RWPE2 (cell line): ENCODE data around the gene MSMP.
A peak's percentile ranks its signal among the peaks of the same experiment; 100 is the strongest.

Experiments
- ATAC-seq: fragments of 200-7000 bp; cut with Tn5 transposase; 3 replicates; pipeline ENCODE4 v1.9.1; 2021; ENCODE audit warnings: low read depth
- DNase-seq: peaks from one replicate; pipeline ENCODE4 v3.0.0-alpha.2; 2020; ENCODE audit warnings: low spot score
- H3K27ac ChIP-seq: fragments of 450-650 bp; 2 replicates; pipeline ENCODE4 v1.5.1; 2017; ENCODE audit warnings: mild to moderate bottlenecking; ENCODE audit not compliant: poor library complexity, severe bottlenecking
- H3K27me3 ChIP-seq: fragments of 250-450 bp; sonication (Bioruptor Pico); 2 replicates; pipeline ENCODE4 v1.5.1; 2021; ENCODE audit warnings: mild to moderate bottlenecking, moderate library complexity; ENCODE audit not compliant: insufficient read depth, poor library complexity, severe bottlenecking
- H3K36me3 ChIP-seq: fragments of 250-450 bp; sonication (Bioruptor Pico); 2 replicates; pipeline ENCODE4 v1.5.1; 2020; ENCODE audit warnings: low read depth, mild to moderate bottlenecking, moderate library complexity
- H3K4me1 ChIP-seq: fragments of 250-450 bp; sonication (Bioruptor Pico); 2 replicates; pipeline ENCODE4 v1.5.1; 2021; ENCODE audit warnings: mild to moderate bottlenecking, moderate library complexity; ENCODE audit not compliant: insufficient read depth, poor library complexity, severe bottlenecking
- H3K4me3 ChIP-seq: fragments of 250-450 bp; sonication (Bioruptor Pico); 2 replicates; pipeline ENCODE4 v1.5.1; 2021; ENCODE audit warnings: mild to moderate bottlenecking, moderate library complexity; ENCODE audit not compliant: severe bottlenecking
- H3K9me3 ChIP-seq: fragments of 250-450 bp; sonication (Bioruptor Pico); 2 replicates; pipeline ENCODE4 v1.5.1; 2021; ENCODE audit warnings: mild to moderate bottlenecking, moderate library complexity; ENCODE audit not compliant: severe bottlenecking
- CTCF ChIP-seq: fragments of 450-650 bp; IDR thresholded peaks from one replicate; pipeline ENCODE4 v1.5.1; 2017; ENCODE audit warnings: mild to moderate bottlenecking, moderate library complexity; ENCODE audit not compliant: poor library complexity, severe bottlenecking

Gene MSMP

GRCh38 chr9:35758475-35759050 is 4.5 kb upstream of the MSMP start:
- Histone ChIP-seq H3K4me3 (no peak overlapping the region), H3K9me3 (no peaks in the 10 kb centered on the region), H3K27me3 (no peaks in the 10 kb centered on the region), H3K36me3 (peaks cover 2% of the 10 kb centered on the region; the same call in 1 of the 2 replicates), H3K27ac (peak overlapping the region; percentile 76), H3K4me1 (peaks cover 17% of the 10 kb centered on the region)
- no peak for TF ChIP-seq CTCF
- DNase-seq = no peak
- ATAC-seq = no peak

- no peaks in the 10 kb centered on the region for H3K9me3 ChIP-seq
- H3K4me1 ChIP-seq = peaks cover 17% of the 10 kb centered on the region
- DNase-seq = no peak
- peak overlapping the region; percentile 52 for H3K4me3 ChIP-seq
- peak overlapping the region; percentile 76 for H3K27ac ChIP-seq
- no peak for ATAC-seq
- H3K36me3 ChIP-seq = peaks cover 7% of the 10 kb centered on the region
- H3K27me3 ChIP-seq = no peaks in the 10 kb centered on the region
- no peak for TF ChIP-seq CTCF
These were observed 3.8 kb upstream of the MSMP start for GRCh38 chr9:35757892-35758275.

GRCh38 chr9:35757226-35757891 is 3.3 kb upstream of the MSMP start:
- H3K36me3 ChIP-seq = peaks cover 12% of the 10 kb centered on the region
- H3K9me3 ChIP-seq = no peaks in the 10 kb centered on the region
- ATAC-seq (peak; percentile 78), DNase-seq (no peak)
- TF ChIP-seq CTCF = no peak
- H3K27me3 ChIP-seq = no peaks in the 10 kb centered on the region
- peak overlapping the region; percentile 76 for H3K27ac ChIP-seq
- H3K4me1 ChIP-seq = peaks cover 17% of the 10 kb centered on the region
- H3K4me3 ChIP-seq = peak overlapping the region; percentile 52

GRCh38 chr9:35756275-35757225 is 2.5 kb upstream of the MSMP start:
- Histone ChIP-seq H3K9me3 (no peaks in the 10 kb centered on the region), H3K27me3 (no peaks in the 10 kb centered on the region), H3K36me3 (peaks cover 20% of the 10 kb centered on the region), H3K27ac (peak overlapping the region; percentile 76), H3K4me3 (peak overlapping the region; percentile 52), H3K4me1 (peaks cover 17% of the 10 kb centered on the region)
- peak; percentile 63 for ATAC-seq
- peak; percentile 72 for TF ChIP-seq CTCF
- no peak for DNase-seq
